Heart left ventricle (tissue), 13 donors: Measurements from ENCODE around the gene ZNF503.
A peak's percentile ranks its signal among the peaks of the same experiment; 100 is the strongest.

Experiments
- POLR2A ChIP-seq, 2 donors: fragments of 450-650 bp; IDR thresholded peaks; one replicate each; pipeline ENCODE4 v1.6.1; 2017; ENCODE audit warnings: antibody characterized with exemption in 2 of 2, mild to moderate bottlenecking in 2 of 2, moderate library complexity in 2 of 2
- TF ChIP-seq, protein P1 (sequence below), 12 donors: fragments of 200-600 bp; sonication (generic) in 4 of 12; IDR thresholded peaks; one replicate each; pipeline versions ENCODE4 v1.5.0 to v1.8.0; 2018 to 2022; ENCODE audit warnings: antibody characterized with exemption in 12 of 12, mild to moderate bottlenecking in 5 of 12
- donor health status: ischemic (EF 13 %, LVEDD 7.1; RV severe dilation, severe dysfunction).
- donor health status: DM: no; HTN: yes; CAD: no.
- donor health status: DM: no; HTN: no; CAD: no.
- donor health status: ischemic (EF 25% LVEDD 6.9; RV normal size, moderate dysfunction).
- donor health status: ischemic (EF 25% LVEDD 5.7; RV mildly dilated, moderate dysfunction).
- donor health status: ischemic (EF 35%, LVEDD 5.7; RV mildly dilated, moderate dysfunction).
- donor health status: nonischemic (EF 11% LVEDD 7.7; RV severe dilation, severe dysfunction).
- donor health status: DM: yes; HTN: yes; CAD: no.
- donor health status: PGD.
- donor health status: ischemic (EF 29% LVEDD 5.4; RV normal size, mild dysfunction).
- donor health status: nonischemic (EF 23%, LVEDD 6.1; RV moderate dilation, normal function).

DNA sequence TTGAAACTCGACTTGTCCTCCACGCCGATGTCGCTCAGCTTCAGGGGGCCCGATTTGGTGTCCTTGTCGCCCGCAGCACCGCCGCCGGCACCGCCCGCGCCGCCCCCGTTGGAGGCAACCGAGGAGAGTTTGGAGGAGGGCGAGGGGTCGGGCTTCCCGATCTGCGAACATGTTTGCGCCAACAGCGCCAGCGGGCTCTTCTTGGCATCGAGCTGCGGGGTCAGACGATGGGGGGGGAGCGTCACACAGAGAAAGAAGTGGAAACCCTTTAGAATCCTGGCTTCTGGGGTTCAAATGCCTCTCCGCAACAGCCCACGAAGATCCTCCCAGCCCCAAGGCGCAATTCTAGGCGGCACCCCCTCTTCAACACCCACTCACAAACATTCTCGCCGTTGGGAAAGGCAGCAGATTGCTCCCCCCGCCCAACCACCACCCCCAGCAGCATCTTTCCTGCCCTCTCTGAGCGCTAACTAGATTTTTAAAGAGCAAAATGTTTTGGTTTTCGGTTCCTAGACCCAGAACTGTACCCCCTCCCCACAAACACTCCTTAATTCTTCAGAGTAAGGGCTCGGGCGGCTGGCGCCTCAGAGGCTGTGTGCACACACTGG, 1.3 kb downstream of the ZNF503 start:
- TF ChIP-seq, protein P1, sequence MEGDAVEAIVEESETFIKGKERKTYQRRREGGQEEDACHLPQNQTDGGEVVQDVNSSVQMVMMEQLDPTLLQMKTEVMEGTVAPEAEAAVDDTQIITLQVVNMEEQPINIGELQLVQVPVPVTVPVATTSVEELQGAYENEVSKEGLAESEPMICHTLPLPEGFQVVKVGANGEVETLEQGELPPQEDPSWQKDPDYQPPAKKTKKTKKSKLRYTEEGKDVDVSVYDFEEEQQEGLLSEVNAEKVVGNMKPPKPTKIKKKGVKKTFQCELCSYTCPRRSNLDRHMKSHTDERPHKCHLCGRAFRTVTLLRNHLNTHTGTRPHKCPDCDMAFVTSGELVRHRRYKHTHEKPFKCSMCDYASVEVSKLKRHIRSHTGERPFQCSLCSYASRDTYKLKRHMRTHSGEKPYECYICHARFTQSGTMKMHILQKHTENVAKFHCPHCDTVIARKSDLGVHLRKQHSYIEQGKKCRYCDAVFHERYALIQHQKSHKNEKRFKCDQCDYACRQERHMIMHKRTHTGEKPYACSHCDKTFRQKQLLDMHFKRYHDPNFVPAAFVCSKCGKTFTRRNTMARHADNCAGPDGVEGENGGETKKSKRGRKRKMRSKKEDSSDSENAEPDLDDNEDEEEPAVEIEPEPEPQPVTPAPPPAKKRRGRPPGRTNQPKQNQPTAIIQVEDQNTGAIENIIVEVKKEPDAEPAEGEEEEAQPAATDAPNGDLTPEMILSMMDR (IDR thresholded peaks at IDR 0.05): peak in 1 of 12 donors; percentile 26
- TF ChIP-seq POLR2A (IDR thresholded peaks at IDR 0.05): no peak
